Nephron (organoid): ENCODE results near the gene CCDC73.

Experiments
- H3K27ac Mint-ChIP-seq, 3 experiments: 2 replicates each; pipeline ENCODE4 v1.8.0; 2020; ENCODE audit warnings: mixed read lengths in 3 of 3, mild to moderate bottlenecking in 2 of 3, moderate library complexity in 1 of 3
- H3K27me3 Mint-ChIP-seq: 2 replicates; pipeline ENCODE4 v1.8.0; 2021; ENCODE audit warnings: low read depth, mild to moderate bottlenecking, moderate library complexity, mixed read lengths
- H3K36me3 Mint-ChIP-seq: 2 replicates; pipeline ENCODE4 v1.8.0; 2020; ENCODE audit warnings: low read depth, mixed read lengths
- H3K4me1 Mint-ChIP-seq: 2 replicates; pipeline ENCODE4 v1.8.0; 2020; ENCODE audit warnings: mixed read lengths
- H3K4me3 Mint-ChIP-seq, 3 experiments: 2 replicates each; pipeline ENCODE4 v1.8.0; 2020; ENCODE audit warnings: mild to moderate bottlenecking in 3 of 3, mixed read lengths in 3 of 3, moderate library complexity in 2 of 3
- H3K9me3 Mint-ChIP-seq: 2 replicates; pipeline ENCODE4 v1.8.0; 2020; ENCODE audit warnings: mixed read lengths
- CTCF ChIP-seq, 3 experiments: fragments of 200-600 bp; sonication (generic); IDR thresholded peaks; one replicate each; pipeline ENCODE4 v1.5.0; 2021; ENCODE audit warnings: antibody characterized with exemption in 3 of 3; ENCODE audit not compliant: unreplicated experiment in 3 of 3

Gene CCDC73

GRCh38 chr11:32704261-32704660 is 90.2 kb downstream of the CCDC73 start:
- Mint-ChIP-seq H3K27ac (no peak overlapping the region), H3K36me3 (no peaks in the 10 kb centered on the region), H3K27me3 (no peaks in the 10 kb centered on the region), H3K9me3 (no peaks in the 10 kb centered on the region), H3K4me1 (no peaks in the 10 kb centered on the region), H3K4me3 (no peak overlapping the region)
- TF ChIP-seq CTCF (IDR thresholded peaks at IDR 0.05; ENCODE audit: unreplicated experiment in 3 of 3) = no peak

- H3K4me1 Mint-ChIP-seq = no peaks in the 10 kb centered on the region
- H3K9me3 Mint-ChIP-seq = no peaks in the 10 kb centered on the region
- H3K27ac Mint-ChIP-seq = no peak overlapping the region
- H3K4me3 Mint-ChIP-seq = no peak overlapping the region
- H3K27me3 Mint-ChIP-seq = no peaks in the 10 kb centered on the region
- no peaks in the 10 kb centered on the region for H3K36me3 Mint-ChIP-seq
- no peak for TF ChIP-seq CTCF (IDR thresholded peaks at IDR 0.05; ENCODE audit: unreplicated experiment in 3 of 3)
Observed at GRCh38 chr11:32701616-32702015, 92.8 kb downstream of the CCDC73 start.

GRCh38 chr11:32698579-32698978 is 95.9 kb downstream of the CCDC73 start:
- no peak for TF ChIP-seq CTCF (IDR thresholded peaks at IDR 0.05; ENCODE audit: unreplicated experiment in 3 of 3)
- no peak overlapping the region for H3K4me3 Mint-ChIP-seq
- no peaks in the 10 kb centered on the region for H3K4me1 Mint-ChIP-seq
- H3K9me3 Mint-ChIP-seq = no peaks in the 10 kb centered on the region
- no peaks in the 10 kb centered on the region for H3K36me3 Mint-ChIP-seq
- no peak overlapping the region for H3K27ac Mint-ChIP-seq
- H3K27me3 Mint-ChIP-seq = no peaks in the 10 kb centered on the region

GRCh38 chr11:32671051-32671450 is 123.4 kb downstream of the CCDC73 start:
- no peaks in the 10 kb centered on the region for H3K27me3 Mint-ChIP-seq
- H3K27ac Mint-ChIP-seq = no peak overlapping the region
- peaks cover 9% of the 10 kb centered on the region for H3K9me3 Mint-ChIP-seq
- TF ChIP-seq CTCF (IDR thresholded peaks at IDR 0.05; ENCODE audit: unreplicated experiment in 3 of 3) = no peak
- no peaks in the 10 kb centered on the region for H3K36me3 Mint-ChIP-seq
- no peak overlapping the region for H3K4me3 Mint-ChIP-seq
- no peaks in the 10 kb centered on the region for H3K4me1 Mint-ChIP-seq

GRCh38 chr11:32659672-32660071 is 134.8 kb downstream of the CCDC73 start:
- no peaks in the 10 kb centered on the region for H3K4me1 Mint-ChIP-seq
- H3K4me3 Mint-ChIP-seq = no peak overlapping the region
- H3K36me3 Mint-ChIP-seq = no peaks in the 10 kb centered on the region
- peaks cover 5% of the 10 kb centered on the region for H3K27me3 Mint-ChIP-seq
- peaks cover 18% of the 10 kb centered on the region for H3K9me3 Mint-ChIP-seq
- TF ChIP-seq CTCF (IDR thresholded peaks at IDR 0.05; ENCODE audit: unreplicated experiment in 3 of 3) = no peak
- H3K27ac Mint-ChIP-seq = no peak overlapping the region

GRCh38 chr11:32658639-32659406 is 135.6 kb downstream of the CCDC73 start:
- peaks cover 5% of the 10 kb centered on the region for H3K27me3 Mint-ChIP-seq
- no peaks in the 10 kb centered on the region for H3K36me3 Mint-ChIP-seq
- peaks cover 13% of the 10 kb centered on the region for H3K9me3 Mint-ChIP-seq
- H3K4me1 Mint-ChIP-seq = no peaks in the 10 kb centered on the region
- no peak overlapping the region for H3K4me3 Mint-ChIP-seq
- no peak for TF ChIP-seq CTCF (IDR thresholded peaks at IDR 0.05; ENCODE audit: unreplicated experiment in 3 of 3)
- no peak overlapping the region for H3K27ac Mint-ChIP-seq
